SU-DHL-6 (cell line): ENCODE results near the gene CCM2.

Experiments
- H2AFZ ChIP-seq: fragments of 200-600 bp; sonication (generic); 2 replicates; pipeline ENCODE4 v1.6.1; 2014; ENCODE audit warnings: low read depth, mild to moderate bottlenecking, moderate library complexity, mixed read lengths, antibody characterized with exemption, low read length; ENCODE audit not compliant: severe bottlenecking
- H3F3A ChIP-seq: fragments of 200-600 bp; shearing (Covaris generic); 2 replicates; pipeline ENCODE4 v1.6.0; 2016; ENCODE audit warnings: antibody characterized with exemption, mild to moderate bottlenecking; ENCODE audit not compliant: insufficient read depth
- H3K27ac ChIP-seq: fragments of 200-600 bp; sonication (generic); 2 replicates; pipeline ENCODE4 v1.5.1; 2016; ENCODE audit warnings: low read depth, mild to moderate bottlenecking, low read length, moderate library complexity, mixed read lengths
- H3K27me3 ChIP-seq: fragments of 200-600 bp; sonication (generic), shearing (Covaris generic); 2 replicates; pipeline ENCODE4 v1.6.0; 2014; ENCODE audit warnings: mild to moderate bottlenecking, low read length
- H3K36me3 ChIP-seq: fragments of 200-600 bp; sonication (generic); 2 replicates; pipeline ENCODE4 v1.6.1; 2014; ENCODE audit warnings: mild to moderate bottlenecking, low read length, mixed read lengths
- H3K4me2 ChIP-seq: fragments of 300-600, 200-600 bp; shearing (Covaris generic), sonication (generic); 2 replicates; pipeline ENCODE4 v1.6.0; 2014; ENCODE audit warnings: low read length, low read depth, mild to moderate bottlenecking; ENCODE audit not compliant: poor library complexity, severe bottlenecking
- H3K4me3 ChIP-seq: fragments of 200-600 bp; sonication (generic); 2 replicates; pipeline ENCODE4 v1.5.1; 2014; ENCODE audit warnings: antibody characterized with exemption, low read length, mild to moderate bottlenecking, mixed read lengths; ENCODE audit not compliant: insufficient read depth, poor library complexity, severe bottlenecking
- H3K79me2 ChIP-seq: fragments of 200-600 bp; sonication (generic); 2 replicates; pipeline ENCODE4 v1.6.1; 2014; ENCODE audit warnings: mild to moderate bottlenecking, low read length, moderate library complexity; ENCODE audit not compliant: insufficient read depth
- H3K9ac ChIP-seq: fragments of 200-600 bp; sonication (generic); 2 replicates; pipeline ENCODE4 v1.7.0; 2014; ENCODE audit warnings: mild to moderate bottlenecking, low read length
- H3K9me2 ChIP-seq: fragments of 200-600 bp; sonication (generic); replicated peaks from 2 replicates; pipeline ENCODE4 v1.6.1; 2014; ENCODE audit warnings: low read length; ENCODE audit not compliant: insufficient read depth
- H3K9me3 ChIP-seq: fragments of 200-600 bp; sonication (generic); 2 replicates; pipeline ENCODE4 v1.6.1; 2014; ENCODE audit warnings: low read length, mixed read lengths; ENCODE audit not compliant: insufficient read depth
- H4K20me1 ChIP-seq: fragments of 200-600 bp; sonication (generic); 2 replicates; pipeline ENCODE4 v1.6.1; 2014; ENCODE audit warnings: low read depth, mild to moderate bottlenecking, antibody characterized with exemption, low read length, moderate library complexity, mixed read lengths
- EZH2phosphoT487 ChIP-seq: fragments of 200-600 bp; sonication (generic), shearing (Covaris generic); conservative IDR thresholded peaks from 2 replicates; pipeline ENCODE4 v1.6.1; 2018; ENCODE audit warnings: mild to moderate bottlenecking, antibody characterized with exemption, low read length, moderate library complexity, mixed read lengths
- TF ChIP-seq, protein P1 (sequence below): fragments of 200-600 bp; sonication (generic); IDR thresholded peaks from one replicate; pipeline ENCODE4 v1.5.1; 2017; ENCODE audit warnings: antibody characterized with exemption, mild to moderate bottlenecking, low read length, moderate library complexity; ENCODE audit not compliant: insufficient read depth, poor library complexity, severe bottlenecking

CCM2 gene

DNA sequence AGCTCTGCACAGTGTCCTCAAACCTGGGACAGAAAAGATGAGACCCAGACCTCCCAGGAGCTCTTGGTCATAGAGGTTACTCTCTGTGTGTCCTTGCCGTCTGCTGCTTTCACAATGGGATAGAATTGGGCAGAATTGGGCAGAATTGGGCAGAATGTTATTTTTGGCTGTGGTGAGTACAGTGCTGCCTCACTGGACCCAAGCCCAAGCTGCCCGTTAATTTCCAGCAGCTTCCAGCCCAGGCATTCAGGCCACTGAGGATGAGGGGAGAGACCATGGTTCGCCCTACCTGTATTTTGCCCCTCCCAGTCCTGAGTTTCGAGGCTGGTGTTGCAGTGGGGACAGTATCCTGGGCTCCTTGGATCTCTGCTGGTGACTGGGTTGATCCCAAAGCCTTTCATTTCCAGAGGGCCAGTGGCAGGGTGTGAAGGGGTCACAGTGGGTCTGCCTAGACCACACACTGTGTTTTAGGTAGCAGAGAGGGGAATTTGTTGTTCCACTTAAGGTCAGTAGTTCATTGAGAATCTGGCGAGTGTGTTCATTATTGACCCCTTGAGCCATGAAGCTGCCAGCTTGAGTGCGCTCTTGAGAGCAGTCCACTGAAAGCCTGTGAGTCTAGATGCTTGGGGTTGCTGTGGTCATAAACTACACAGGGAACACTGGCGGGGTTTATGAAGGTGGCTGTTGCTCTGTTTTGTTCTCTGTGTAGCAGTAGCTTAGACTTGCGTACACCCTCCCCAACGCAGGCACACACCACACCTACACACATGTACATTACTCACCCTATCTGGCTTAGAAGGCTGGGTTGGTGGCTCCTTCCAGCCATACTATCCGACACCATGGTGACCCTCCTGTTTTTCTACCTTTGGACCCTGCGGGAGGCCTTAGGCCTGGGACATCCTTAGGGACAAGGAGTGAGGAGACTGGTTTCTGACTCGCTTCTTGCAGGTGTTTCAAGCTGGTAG is 65.3 kb downstream of the CCM2 start:
- no peaks in the 10 kb centered on the region for H3K9me2 ChIP-seq
- no peak overlapping the region for H3K4me2 ChIP-seq
- TF ChIP-seq EZH2phosphoT487, result no peak
- TF ChIP-seq, protein P1, sequence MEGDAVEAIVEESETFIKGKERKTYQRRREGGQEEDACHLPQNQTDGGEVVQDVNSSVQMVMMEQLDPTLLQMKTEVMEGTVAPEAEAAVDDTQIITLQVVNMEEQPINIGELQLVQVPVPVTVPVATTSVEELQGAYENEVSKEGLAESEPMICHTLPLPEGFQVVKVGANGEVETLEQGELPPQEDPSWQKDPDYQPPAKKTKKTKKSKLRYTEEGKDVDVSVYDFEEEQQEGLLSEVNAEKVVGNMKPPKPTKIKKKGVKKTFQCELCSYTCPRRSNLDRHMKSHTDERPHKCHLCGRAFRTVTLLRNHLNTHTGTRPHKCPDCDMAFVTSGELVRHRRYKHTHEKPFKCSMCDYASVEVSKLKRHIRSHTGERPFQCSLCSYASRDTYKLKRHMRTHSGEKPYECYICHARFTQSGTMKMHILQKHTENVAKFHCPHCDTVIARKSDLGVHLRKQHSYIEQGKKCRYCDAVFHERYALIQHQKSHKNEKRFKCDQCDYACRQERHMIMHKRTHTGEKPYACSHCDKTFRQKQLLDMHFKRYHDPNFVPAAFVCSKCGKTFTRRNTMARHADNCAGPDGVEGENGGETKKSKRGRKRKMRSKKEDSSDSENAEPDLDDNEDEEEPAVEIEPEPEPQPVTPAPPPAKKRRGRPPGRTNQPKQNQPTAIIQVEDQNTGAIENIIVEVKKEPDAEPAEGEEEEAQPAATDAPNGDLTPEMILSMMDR, result no peak
- H3K27ac ChIP-seq, result no peak overlapping the region
- H3K9me3 ChIP-seq, result no peaks in the 10 kb centered on the region
- no peak overlapping the region for H2AFZ ChIP-seq
- H3K27me3 ChIP-seq, result no peaks in the 10 kb centered on the region
- H3K9ac ChIP-seq, result no peak overlapping the region
- H3K36me3 ChIP-seq, result peaks cover 14% of the 10 kb centered on the region; the same call in 1 of the 2 replicates
- peaks cover 3% of the 10 kb centered on the region; the same call in 1 of the 2 replicates for H3F3A ChIP-seq
- peaks cover 8% of the 10 kb centered on the region; the same call in 1 of the 2 replicates for H4K20me1 ChIP-seq
- no peak overlapping the region for H3K4me3 ChIP-seq
- H3K79me2 ChIP-seq, result peaks cover 56% of the 10 kb centered on the region

DNA sequence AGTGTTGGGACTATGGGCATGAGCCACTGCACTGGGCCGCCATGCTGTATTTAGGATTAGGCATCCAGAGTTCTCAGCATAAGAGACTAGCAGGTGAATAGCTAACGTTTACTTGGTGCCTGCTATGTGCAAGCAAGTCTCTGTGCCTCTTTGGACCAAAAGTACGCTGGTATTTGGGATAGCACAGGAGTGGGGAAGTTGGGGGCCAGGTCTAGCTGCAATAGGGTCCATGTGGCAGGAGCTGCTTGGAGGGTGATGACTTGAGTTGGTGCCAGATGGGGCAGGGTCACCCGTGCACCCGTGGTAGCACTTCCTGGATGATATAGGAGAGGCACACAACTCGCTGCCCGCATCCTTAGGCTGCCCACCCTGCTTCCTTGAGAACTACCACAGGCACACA is 66.4 kb downstream of the CCM2 start:
- H3K9ac ChIP-seq, result no peak overlapping the region
- H2AFZ ChIP-seq, result no peak overlapping the region
- H3F3A ChIP-seq, result no peaks in the 10 kb centered on the region
- H3K36me3 ChIP-seq, result peaks cover 13% of the 10 kb centered on the region; the same call in 1 of the 2 replicates
- H3K9me2 ChIP-seq, result no peaks in the 10 kb centered on the region
- no peaks in the 10 kb centered on the region for H3K9me3 ChIP-seq
- H3K79me2 ChIP-seq, result peaks cover 45% of the 10 kb centered on the region
- H3K27ac ChIP-seq, result no peak overlapping the region
- H3K4me3 ChIP-seq, result no peak overlapping the region
- no peaks in the 10 kb centered on the region for H3K27me3 ChIP-seq
- TF ChIP-seq, protein P1, result no peak
- H4K20me1 ChIP-seq, result no peaks in the 10 kb centered on the region; the same call in 1 of the 2 replicates
- H3K4me2 ChIP-seq, result no peak overlapping the region

DNA sequence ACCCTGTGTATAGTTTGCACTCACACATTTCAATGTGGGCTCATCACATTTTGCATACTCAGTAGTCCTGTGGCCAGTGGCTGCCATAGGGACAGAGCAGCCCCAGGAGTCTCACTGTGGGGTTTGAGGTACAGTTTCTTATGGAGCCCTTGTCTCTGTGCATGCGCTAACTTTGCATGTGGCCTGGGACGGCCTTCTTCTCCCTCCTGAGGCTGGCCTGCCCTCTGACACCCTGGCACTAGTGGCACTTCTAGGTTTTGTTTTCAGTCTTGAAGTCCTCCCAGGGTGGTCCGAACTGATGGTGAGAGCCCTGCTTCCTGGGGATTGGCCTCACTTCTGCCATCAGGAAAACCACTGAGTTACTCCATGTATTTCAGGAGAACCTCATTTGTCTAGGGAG is 67.6 kb downstream of the CCM2 start:
- H3K27ac ChIP-seq, result no peak overlapping the region
- H3K4me3 ChIP-seq, result no peak overlapping the region
- peaks cover 13% of the 10 kb centered on the region; the same call in 1 of the 2 replicates for H3K36me3 ChIP-seq
- TF ChIP-seq EZH2phosphoT487, result no peak
- TF ChIP-seq, protein P1, result no peak
- no peak overlapping the region for H3K9ac ChIP-seq
- H3K9me3 ChIP-seq, result no peaks in the 10 kb centered on the region
- H3K9me2 ChIP-seq, result no peaks in the 10 kb centered on the region
- H3K79me2 ChIP-seq, result peaks cover 33% of the 10 kb centered on the region
- no peaks in the 10 kb centered on the region for H3K27me3 ChIP-seq
- no peaks in the 10 kb centered on the region; the same call in 1 of the 2 replicates for H4K20me1 ChIP-seq
- H3F3A ChIP-seq, result no peaks in the 10 kb centered on the region
- H3K4me2 ChIP-seq, result no peak overlapping the region
- H2AFZ ChIP-seq, result no peak overlapping the region
